HFFc6 (cell line): Measurements from ENCODE around the gene TBX2. TPM values are rescaled to one million over a fixed set of nuclear protein-coding genes. Genes with fewer than 3 reads are reported as not detected.
"Not testable (repeated sequence)": the region's sequence is repeated elsewhere in the genome, so short reads cannot be mapped to it uniquely, and the experiment has no call there.

Experiments used
- DNase-seq: peaks from one replicate; pipeline ENCODE4 v3.0.0-alpha.2; 2018
- H3K27ac Mint-ChIP-seq: 2 replicates; pipeline ENCODE4 v1.8.0; 2020; ENCODE audit warnings: mild to moderate bottlenecking, mixed read lengths
- H3K27me3 Mint-ChIP-seq: 2 replicates; pipeline ENCODE4 v1.8.0; 2021; ENCODE audit warnings: mild to moderate bottlenecking, moderate library complexity, mixed read lengths; ENCODE audit not compliant: insufficient read depth
- H3K36me3 Mint-ChIP-seq: 2 replicates; pipeline ENCODE4 v1.8.0; 2021; ENCODE audit warnings: low read depth, mixed read lengths
- H3K4me1 Mint-ChIP-seq: 2 replicates; pipeline ENCODE4 v1.8.0; 2020; ENCODE audit warnings: low read depth, mixed read lengths
- H3K4me3 Mint-ChIP-seq: 2 replicates; pipeline ENCODE4 v1.8.0; 2020; ENCODE audit warnings: mild to moderate bottlenecking, moderate library complexity, mixed read lengths
- H3K9me3 Mint-ChIP-seq: 2 replicates; pipeline ENCODE4 v1.8.0; 2020; ENCODE audit warnings: mild to moderate bottlenecking, mixed read lengths
- CTCF ChIP-seq: fragments of 200-600 bp; sonication (generic); IDR thresholded peaks from 2 replicates; pipeline ENCODE4 v1.5.0; 2021; ENCODE audit warnings: antibody characterized with exemption, mild to moderate bottlenecking
- total RNA-seq, 6 experiments: library from RNA; stranded (reverse); fragmentation: NEBNext Ultra II Directional; extraction: Animal tissue kit (Norgen Biotek cat#: 25700); gene quantifications; 2 replicates in 1 of 6; 3 replicates in 5 of 6; pipeline ENCODE4 v1.2.3, GENCODE V29; 2021

Gene TBX2
- total RNA-seq, 6 experiments from 2014 or later, result 42.3 to 71.4 (median 67.3) TPM

GRCh38 chr17:61440697-61441096 lies 41.1 kb downstream of the TBX2 start:
- Mint-ChIP-seq H3K27ac (no peak overlapping the region), H3K27me3 (peaks cover 18% of the 10 kb centered on the region), H3K4me3 (no peak overlapping the region), H3K36me3 (peaks cover 12% of the 10 kb centered on the region), H3K4me1 (peaks cover 10% of the 10 kb centered on the region), H3K9me3 (peaks cover 10% of the 10 kb centered on the region)
- no peak for DNase-seq
- TF ChIP-seq CTCF, result no peak

DNA sequence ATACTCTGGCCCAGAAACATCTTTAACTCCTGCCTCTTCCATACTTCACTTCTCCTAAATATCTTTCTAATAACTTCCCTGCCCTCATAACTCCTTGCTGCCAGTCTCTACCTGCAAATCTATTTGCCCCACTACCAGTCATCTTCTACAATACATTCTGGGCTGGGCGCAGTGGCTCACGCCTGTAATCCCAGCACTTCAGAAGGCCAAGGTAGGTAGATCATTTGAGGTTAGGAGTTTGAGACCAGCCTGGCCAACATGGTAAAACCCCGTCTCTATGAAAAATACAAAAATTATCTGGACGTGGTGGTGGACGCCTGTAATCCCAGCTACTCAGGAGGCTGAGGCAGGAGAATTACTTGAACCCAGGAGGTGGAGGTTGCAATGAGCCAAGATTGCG lies 41.9 kb downstream of the TBX2 start:
- Mint-ChIP-seq H3K36me3 (peaks cover 12% of the 10 kb centered on the region), H3K27me3 (peaks cover 20% of the 10 kb centered on the region), H3K4me1 (peaks cover 10% of the 10 kb centered on the region)
- not testable (repeated sequence) for H3K9me3 Mint-ChIP-seq, H3K27ac Mint-ChIP-seq, DNase-seq, H3K4me3 Mint-ChIP-seq

- TF ChIP-seq CTCF, result no peak
- Mint-ChIP-seq H3K9me3 (peaks cover 4% of the 10 kb centered on the region), H3K27ac (no peak overlapping the region), H3K4me3 (no peak overlapping the region), H3K27me3 (peaks cover 24% of the 10 kb centered on the region), H3K36me3 (peaks cover 9% of the 10 kb centered on the region), H3K4me1 (peaks cover 10% of the 10 kb centered on the region)
- DNase-seq, result no peak
Measured at GRCh38 chr17:61442136-61442775, 42.6 kb downstream of the TBX2 start.

DNA sequence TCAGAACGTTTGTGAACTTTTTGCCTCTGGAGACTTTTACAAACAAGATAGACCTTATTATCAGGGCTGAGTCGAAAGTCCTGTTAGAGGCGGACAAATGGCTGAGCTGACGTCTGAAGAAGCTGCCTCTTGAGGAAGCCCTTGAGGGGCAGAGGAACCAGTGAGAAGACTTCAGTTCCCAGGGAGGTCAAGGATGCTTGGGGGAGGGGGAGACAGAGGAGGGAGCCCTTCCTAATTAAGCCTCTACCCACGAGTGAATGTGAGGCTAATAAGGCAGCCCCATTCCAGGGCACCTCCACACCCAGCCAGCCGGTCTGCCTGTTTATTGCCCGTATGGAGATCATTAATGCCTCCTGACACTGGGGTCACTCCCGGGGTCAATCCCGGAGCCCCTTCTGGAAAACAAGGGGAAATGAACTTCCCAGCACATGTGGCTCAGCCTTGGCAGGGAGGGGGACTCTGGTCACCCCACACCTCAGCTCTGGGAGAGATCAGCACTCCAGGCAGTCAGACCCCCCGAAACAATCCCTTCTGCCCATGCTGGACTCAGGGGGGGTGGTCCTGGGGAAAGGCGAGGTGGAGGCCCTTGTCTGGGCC lies 43.3 kb downstream of the TBX2 start:
- H3K36me3 Mint-ChIP-seq, result peaks cover 4% of the 10 kb centered on the region; the same call in 1 of the 2 replicates
- H3K4me3 Mint-ChIP-seq, result no peak overlapping the region
- H3K9me3 Mint-ChIP-seq, result no peaks in the 10 kb centered on the region
- no peak for TF ChIP-seq CTCF
- no peak overlapping the region for H3K27ac Mint-ChIP-seq
- no peak for DNase-seq
- H3K4me1 Mint-ChIP-seq, result peaks cover 10% of the 10 kb centered on the region
- H3K27me3 Mint-ChIP-seq, result peaks cover 23% of the 10 kb centered on the region

- peaks cover 22% of the 10 kb centered on the region for H3K27me3 Mint-ChIP-seq
- H3K36me3 Mint-ChIP-seq, result peaks cover 4% of the 10 kb centered on the region; the same call in 1 of the 2 replicates
- DNase-seq, result no peak
- no peak for TF ChIP-seq CTCF
- H3K4me1 Mint-ChIP-seq, result peaks cover 10% of the 10 kb centered on the region
- no peak overlapping the region for H3K27ac Mint-ChIP-seq
- H3K4me3 Mint-ChIP-seq, result no peak overlapping the region
- H3K9me3 Mint-ChIP-seq, result no peaks in the 10 kb centered on the region
Measured at GRCh38 chr17:61443475-61443882, 43.8 kb downstream of the TBX2 start.

- Mint-ChIP-seq H3K4me1 (peaks cover 10% of the 10 kb centered on the region), H3K27me3 (peaks cover 20% of the 10 kb centered on the region), H3K27ac (no peak overlapping the region), H3K4me3 (no peak overlapping the region), H3K9me3 (no peaks in the 10 kb centered on the region), H3K36me3 (peaks cover 4% of the 10 kb centered on the region; the same call in 1 of the 2 replicates)
- TF ChIP-seq CTCF, result no peak
- no peak for DNase-seq
Measured at GRCh38 chr17:61444075-61444474, 44.4 kb downstream of the TBX2 start.
